Upper lobe of left lung (tissue), 4 donors: ENCODE results near the gene SHKBP1.

Source experiments
- CTCF ChIP-seq, 6 experiments: fragments of 450-650 bp in 4 of 6; fragments of 200-600 bp in 2 of 6; sonication (generic) in 2 of 6; IDR thresholded peaks; one replicate each; pipeline ENCODE4 v1.5.1; 2016 to 2019; ENCODE audit warnings: antibody characterized with exemption in 6 of 6
- EP300 ChIP-seq, 4 donors: sonication (generic); formaldehyde crosslinking; IDR thresholded peaks; one replicate each; pipeline ENCODE4 v1.5.1; 2017; ENCODE audit warnings: antibody characterized with exemption in 4 of 4, control low read depth in 2 of 4
- POLR2A ChIP-seq, 4 donors: fragments of 450-650 bp; IDR thresholded peaks; one replicate each; pipeline ENCODE4 v1.5.1; 2016 to 2017; ENCODE audit warnings: antibody characterized with exemption in 4 of 4, mild to moderate bottlenecking in 2 of 4
- POLR2AphosphoS5 ChIP-seq, 2 donors: sonication (generic); formaldehyde crosslinking; IDR thresholded peaks; one replicate each; pipeline ENCODE4 v1.5.1; 2017; ENCODE audit warnings: antibody characterized with exemption in 2 of 2

GRCh38 chr19:40611096-40611495 is 34.4 kb downstream of the SHKBP1 start:
- TF ChIP-seq CTCF (IDR thresholded peaks at IDR 0.05) (no peak), POLR2A (IDR thresholded peaks at IDR 0.05) (no peak), POLR2AphosphoS5 (IDR thresholded peaks at IDR 0.05) (no peak), EP300 (IDR thresholded peaks at IDR 0.05) (no peak)
